Measurements from ENCODE around the gene CHMP6.

DNA sequence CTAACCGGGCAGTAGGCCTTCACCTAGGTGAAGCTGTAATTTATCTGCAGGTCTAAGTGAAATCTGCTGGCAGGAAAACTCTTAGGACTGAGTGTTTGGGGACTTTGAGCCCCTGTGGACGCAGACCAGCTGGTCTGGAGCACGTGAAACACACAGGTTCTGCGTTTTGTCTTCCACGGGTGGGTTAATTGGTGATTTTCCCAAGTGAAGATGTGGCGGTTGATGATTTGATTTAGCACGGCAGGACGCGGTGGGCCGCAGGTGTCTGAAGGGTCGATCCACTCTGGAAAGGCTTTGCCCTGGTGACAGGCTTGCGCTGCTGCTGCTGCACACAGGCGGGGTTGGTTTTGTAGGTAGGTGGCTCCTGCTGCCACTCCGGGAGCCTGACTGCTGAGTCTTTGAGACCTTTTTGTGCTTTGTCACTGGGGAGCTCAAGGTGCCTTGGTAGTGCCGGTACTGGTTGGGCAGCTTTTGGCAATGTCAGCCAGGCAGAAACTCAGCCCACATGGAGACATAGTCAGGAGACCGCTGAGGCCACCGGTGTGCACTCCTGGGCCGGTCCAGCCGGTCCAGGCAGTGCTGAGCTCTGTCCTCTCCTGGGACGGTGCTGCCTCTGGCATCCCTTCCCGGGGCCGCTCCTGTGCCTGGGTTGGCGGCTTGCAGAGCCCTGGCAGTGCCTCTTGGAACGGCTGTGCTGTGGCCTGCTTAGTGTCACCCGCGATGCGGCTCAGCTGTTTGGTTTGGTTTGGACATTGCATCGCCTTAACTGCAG, 45.6 kb downstream of the CHMP6 start:
- TF ChIP-seq CTCF (conservative IDR thresholded peaks at IDR 0.05; ENCODE audit: low read length) (no peak), EZH2phosphoT487 (IDR thresholded peaks at IDR 0.05; ENCODE audit: borderline replicate concordance, low read depth, low read length) (no peak)

Data from OCI-LY7 (cell line).